Neural progenitor cell (in vitro differentiated cells): ENCODE results near the gene SRRM5. TPM values are rescaled to one million over a fixed set of nuclear protein-coding genes. Genes with fewer than 3 reads are reported as not detected.
A peak's percentile ranks its signal among the peaks of the same experiment; 100 is the strongest.

ENCODE experiments used
- DNase-seq: peaks from one replicate; pipeline ENCODE4 v3.0.0-alpha.2; 2016; ENCODE audit warnings: low spot score
- H2AFZ ChIP-seq: fragments of 200-600 bp; sonication (generic); replicated peaks from 2 replicates; pipeline ENCODE4 v1.6.1; 2016; ENCODE audit warnings: antibody characterized with exemption
- H3F3A ChIP-seq: fragments of 200-600 bp; sonication (generic); 2 replicates; pipeline ENCODE4 v1.6.1; 2016; ENCODE audit warnings: antibody characterized with exemption, low read depth
- H3K27ac ChIP-seq: fragments of 200-600 bp; sonication (generic); 2 replicates; pipeline ENCODE4 v1.5.1; 2016; ENCODE audit warnings: mild to moderate bottlenecking
- H3K27me3 ChIP-seq: fragments of 200-600 bp; sonication (generic); 2 replicates; pipeline ENCODE4 v1.6.1; 2016; ENCODE audit warnings: mild to moderate bottlenecking, moderate library complexity
- H3K36me3 ChIP-seq: fragments of 200-600 bp; sonication (generic); 2 replicates; pipeline ENCODE4 v1.5.1; 2016
- H3K4me1 ChIP-seq: fragments of 200-600 bp; sonication (generic); 2 replicates; pipeline ENCODE4 v1.6.1; 2016; ENCODE audit warnings: mixed run types
- H3K4me2 ChIP-seq: fragments of 200-600 bp; sonication (generic); 2 replicates; pipeline ENCODE4 v1.6.1; 2016
- H3K4me3 ChIP-seq: fragments of 200-600 bp; sonication (generic); 2 replicates; pipeline ENCODE4 v1.5.1; 2016
- H3K79me2 ChIP-seq: fragments of 200-600 bp; sonication (generic); 2 replicates; pipeline ENCODE4 v1.6.1; 2016; ENCODE audit warnings: low read depth
- H3K9ac ChIP-seq: fragments of 200-600 bp; sonication (generic); 2 replicates; pipeline ENCODE4 v1.6.1; 2016
- H3K9me3 ChIP-seq: fragments of 200-600 bp; sonication (generic); 2 replicates; pipeline ENCODE4 v1.5.1; 2016; ENCODE audit warnings: low read depth
- H4K20me1 ChIP-seq: fragments of 200-600 bp; sonication (generic); 2 replicates; pipeline ENCODE4 v1.6.1; 2016; ENCODE audit warnings: low read depth
- H3K27ac Mint-ChIP-seq: 3 replicates; pipeline ENCODE4 v1.8.0; 2021; ENCODE audit warnings: mixed read lengths
- H3K27me3 Mint-ChIP-seq: 2 replicates; pipeline ENCODE4 v1.8.0; 2022; ENCODE audit warnings: low read depth, mild to moderate bottlenecking, inconsistent platforms, moderate library complexity, mixed read lengths; ENCODE audit not compliant: insufficient read depth
- H3K36me3 Mint-ChIP-seq: 3 replicates; pipeline ENCODE4 v1.8.0; 2021; ENCODE audit warnings: mixed read lengths
- H3K4me1 Mint-ChIP-seq: 3 replicates; pipeline ENCODE4 v1.8.0; 2021; ENCODE audit warnings: mixed read lengths
- H3K4me3 Mint-ChIP-seq: 3 replicates; pipeline ENCODE4 v1.8.0; 2021; ENCODE audit warnings: mild to moderate bottlenecking, moderate library complexity, mixed read lengths
- H3K9me3 Mint-ChIP-seq: 3 replicates; pipeline ENCODE4 v1.8.0; 2020; ENCODE audit warnings: mixed read lengths
- CTCF ChIP-seq: fragments of 200-600 bp; sonication (generic); IDR thresholded peaks from 2 replicates; pipeline ENCODE4 v1.5.1; 2017; ENCODE audit warnings: antibody characterized with exemption, mild to moderate bottlenecking
- EZH2 ChIP-seq: fragments of 200-600 bp; sonication (generic); IDR thresholded peaks from 2 replicates; pipeline ENCODE4 v1.6.1; 2017; ENCODE audit warnings: antibody characterized with exemption, mild to moderate bottlenecking, moderate library complexity
- EZH2phosphoT487 ChIP-seq: fragments of 200-600 bp; sonication (generic); IDR thresholded peaks from 2 replicates; pipeline ENCODE4 v1.6.1; 2017; ENCODE audit warnings: antibody characterized with exemption
- total RNA-seq: library from RNA; depleted of rRNA; stranded (reverse); fragments of >200 nt; gene quantifications from 2 replicates; pipeline ENCODE4 v1.2.3, GENCODE V29; 2015; ENCODE audit warnings: low replicate concordance

The SRRM5 gene
- total RNA-seq, 1 donor from 2014 or later = not detected

- Histone ChIP-seq H3K9me3 (no peaks in the 10 kb centered on the region), H3K4me1 (no peaks in the 10 kb centered on the region), H3K79me2 (no peaks in the 10 kb centered on the region), H3K4me3 (no peak overlapping the region), H3F3A (no peaks in the 10 kb centered on the region), H3K27me3 (no peaks in the 10 kb centered on the region), H2AFZ (no peak overlapping the region), H3K27ac (no peak overlapping the region), H3K36me3 (no peaks in the 10 kb centered on the region), H4K20me1 (no peaks in the 10 kb centered on the region), H3K4me2 (no peak overlapping the region), H3K9ac (no peak overlapping the region)
- no peak for DNase-seq
- Mint-ChIP-seq H3K9me3 (no peaks in the 10 kb centered on the region), H3K4me1 (no peaks in the 10 kb centered on the region), H3K36me3 (peaks cover 21% of the 10 kb centered on the region), H3K27ac (no peak overlapping the region), H3K4me3 (no peak overlapping the region), H3K27me3 (no peaks in the 10 kb centered on the region)
- no peak for TF ChIP-seq EZH2phosphoT487
- no peak for TF ChIP-seq CTCF
- TF ChIP-seq EZH2 = no peak
These were observed 48.0 kb upstream of the SRRM5 start for GRCh38 chr19:43563816-43564457.

GRCh38 chr19:43564800-43565199 lies 47.1 kb upstream of the SRRM5 start:
- Histone ChIP-seq H3K27ac (no peak overlapping the region), H3K9ac (no peak overlapping the region), H3F3A (no peaks in the 10 kb centered on the region), H2AFZ (no peak overlapping the region), H3K36me3 (no peaks in the 10 kb centered on the region), H3K4me2 (no peak overlapping the region), H3K4me1 (no peaks in the 10 kb centered on the region), H3K79me2 (peaks cover 8% of the 10 kb centered on the region), H4K20me1 (no peaks in the 10 kb centered on the region), H3K4me3 (no peak overlapping the region), H3K9me3 (no peaks in the 10 kb centered on the region), H3K27me3 (no peaks in the 10 kb centered on the region)
- Mint-ChIP-seq H3K27ac (peak overlapping the region; percentile 87), H3K9me3 (no peaks in the 10 kb centered on the region), H3K36me3 (peaks cover 22% of the 10 kb centered on the region), H3K4me1 (no peaks in the 10 kb centered on the region), H3K27me3 (no peaks in the 10 kb centered on the region), H3K4me3 (no peak overlapping the region)
- TF ChIP-seq EZH2 (no peak), EZH2phosphoT487 (no peak), CTCF (no peak)
- DNase-seq = no peak

GRCh38 chr19:43569657-43570056 lies 42.2 kb upstream of the SRRM5 start:
- Histone ChIP-seq H3K36me3 (no peaks in the 10 kb centered on the region), H3K4me2 (no peak overlapping the region), H3K4me3 (no peak overlapping the region), H4K20me1 (no peaks in the 10 kb centered on the region), H3K27ac (no peak overlapping the region), H3F3A (no peaks in the 10 kb centered on the region), H3K9me3 (no peaks in the 10 kb centered on the region), H3K9ac (no peak overlapping the region), H2AFZ (no peak overlapping the region), H3K27me3 (no peaks in the 10 kb centered on the region), H3K79me2 (peaks cover 40% of the 10 kb centered on the region), H3K4me1 (peaks cover 4% of the 10 kb centered on the region)
- H3K27me3 Mint-ChIP-seq = no peaks in the 10 kb centered on the region
- H3K36me3 Mint-ChIP-seq = peaks cover 17% of the 10 kb centered on the region
- H3K4me3 Mint-ChIP-seq = peak overlapping the region; percentile 14
- no peak overlapping the region for H3K27ac Mint-ChIP-seq
- peaks cover 17% of the 10 kb centered on the region for H3K4me1 Mint-ChIP-seq
- no peaks in the 10 kb centered on the region for H3K9me3 Mint-ChIP-seq
- no peak for DNase-seq
- TF ChIP-seq EZH2phosphoT487 = no peak
- TF ChIP-seq CTCF = no peak
- no peak for TF ChIP-seq EZH2
